ENCODE measurements around the gene DNAJC4. TPM values are rescaled to one million over a fixed set of nuclear protein-coding genes. Genes with fewer than 3 reads are reported as not detected.

Gene DNAJC4
- total RNA-seq, 1 donor from 2014 or later = 59.9 TPM

GRCh38 chr11:64223001-64223651, 7.2 kb upstream of the DNAJC4 start:
- Histone ChIP-seq H3K36me3 (peaks cover 6% of the 10 kb centered on the region), H3K9me3 (replicated peaks) (no peaks in the 10 kb centered on the region), H3K4me3 (no peak overlapping the region), H3K4me1 (peaks cover 42% of the 10 kb centered on the region), H3K27me3 (ENCODE audit: low read depth) (no peaks in the 10 kb centered on the region), H3K27ac (replicated peaks) (peak overlapping the region; percentile 30)
- no peak for DNase-seq
- intact Hi-C loops (cut with micrococcal nuclease) = no loop called here
- no peak for TF ChIP-seq CTCF (IDR thresholded peaks at IDR 0.05; ENCODE audit: borderline replicate concordance)

GRCh38 chr11:64224151-64224890, 6.0 kb upstream of the DNAJC4 start:
- H3K9me3 ChIP-seq (replicated peaks) = no peaks in the 10 kb centered on the region
- H3K27ac ChIP-seq (replicated peaks) = peak overlapping the region; percentile 98
- H3K4me3 ChIP-seq = peak overlapping the region; percentile 95
- intact Hi-C loops (cut with micrococcal nuclease) = no loop called here
- DNase-seq = no peak
- no peaks in the 10 kb centered on the region for H3K27me3 ChIP-seq (ENCODE audit: low read depth)
- peaks cover 6% of the 10 kb centered on the region for H3K36me3 ChIP-seq
- peaks cover 52% of the 10 kb centered on the region for H3K4me1 ChIP-seq
- no peak for TF ChIP-seq CTCF (IDR thresholded peaks at IDR 0.05; ENCODE audit: borderline replicate concordance)

GRCh38 chr11:64224891-64225607, 5.3 kb upstream of the DNAJC4 start:
- Histone ChIP-seq H3K4me1 (peaks cover 60% of the 10 kb centered on the region), H3K4me3 (peak overlapping the region; percentile 95), H3K27me3 (ENCODE audit: low read depth) (no peaks in the 10 kb centered on the region), H3K27ac (replicated peaks) (peak overlapping the region; percentile 98), H3K9me3 (replicated peaks) (no peaks in the 10 kb centered on the region), H3K36me3 (peaks cover 6% of the 10 kb centered on the region)
- DNase-seq = no peak
- no peak for TF ChIP-seq CTCF (IDR thresholded peaks at IDR 0.05; ENCODE audit: borderline replicate concordance)
- intact Hi-C loops (cut with micrococcal nuclease) = no loop called here

GRCh38 chr11:64225608-64226506, 4.5 kb upstream of the DNAJC4 start, which contains the start of the genes NUDT22 and TRPT1:
NUDT22 (plus strand) TSS chr11:64226274; CDS start chr11:64226653, 379 bp downstream.
TRPT1 (minus strand) TSS chr11:64226186; CDS start chr11:64225860, 326 bp downstream.
- Histone ChIP-seq H3K36me3 (peaks cover 6% of the 10 kb centered on the region), H3K27ac (replicated peaks) (peak within 1 kb of the TSS; percentile 98), H3K4me1 (peaks cover 68% of the 10 kb centered on the region), H3K27me3 (ENCODE audit: low read depth) (no peaks in the 10 kb centered on the region), H3K9me3 (replicated peaks) (no peaks in the 10 kb centered on the region), H3K4me3 (peak within 1 kb of the TSS; percentile 95)
- intact Hi-C loops (cut with micrococcal nuclease) = no loop called here
- TF ChIP-seq CTCF (IDR thresholded peaks at IDR 0.05; ENCODE audit: borderline replicate concordance) = peak; percentile 34
- DNase-seq = peak; percentile 93

All from left ventricle myocardium inferior (tissue), 1 donor.